GM18511 (cell line): Measurements from ENCODE around the gene ESYT1.
A peak's percentile ranks its signal among the peaks of the same experiment; 100 is the strongest.
"Not testable (repeated sequence)": the region's sequence is repeated elsewhere in the genome, so short reads cannot be mapped to it uniquely, and the experiment has no call there.

Experiments used
- ATAC-seq: cut with Tn5 transposase; IDR thresholded peaks from one replicate; pipeline ENCODE4 v1.9.1; 2021; ENCODE audit warnings: mild to moderate bottlenecking, moderate library complexity; ENCODE audit not compliant: unreplicated experiment

ESYT1 gene

GRCh38 chr12:56154246-56154771 is 26.2 kb downstream of the ESYT1 start:
- no peak for ATAC-seq

- ATAC-seq, result no peak
These were observed 26.8 kb downstream of the ESYT1 start for GRCh38 chr12:56154818-56155217.

GRCh38 chr12:56155256-56155845 is 27.3 kb downstream of the ESYT1 start:
- ATAC-seq, result no peak

- ATAC-seq, result not testable (repeated sequence)
These were observed 28.6 kb downstream of the ESYT1 start for GRCh38 chr12:56156464-56157200.

- peak; percentile 43 for ATAC-seq
These were observed 29.3 kb downstream of the ESYT1 start for GRCh38 chr12:56157201-56158028.

GRCh38 chr12:56158029-56158925 is 30.2 kb downstream of the ESYT1 start, which contains the start of gene MYL6:
Gene MYL6, plus strand, starts transcription at chr12:56158359. Its CDS starts 43 bp downstream, at chr12:56158402.
- peak; percentile 85 for ATAC-seq

GRCh38 chr12:56158926-56159461 is 30.9 kb downstream of the ESYT1 start:
- ATAC-seq, result no peak

- ATAC-seq, result no peak
These were observed 31.6 kb downstream of the ESYT1 start for GRCh38 chr12:56159482-56160192.

- no peak for ATAC-seq
These were observed 32.2 kb downstream of the ESYT1 start for GRCh38 chr12:56160193-56160763.

- no peak for ATAC-seq
These were observed 33.0 kb downstream of the ESYT1 start for GRCh38 chr12:56160894-56161689.

- ATAC-seq, result no peak
These were observed 33.8 kb downstream of the ESYT1 start for GRCh38 chr12:56161690-56162351.

- ATAC-seq, result no peak
These were observed 34.6 kb downstream of the ESYT1 start for GRCh38 chr12:56162468-56163290.

- no peak for ATAC-seq
These were observed 35.7 kb downstream of the ESYT1 start for GRCh38 chr12:56163533-56164344.

GRCh38 chr12:56164345-56164729 is 36.3 kb downstream of the ESYT1 start:
- no peak for ATAC-seq

GRCh38 chr12:56165369-56165768 is 37.3 kb downstream of the ESYT1 start:
- no peak for ATAC-seq

- no peak for ATAC-seq
These were observed 41.2 kb downstream of the ESYT1 start for GRCh38 chr12:56169229-56169759.
